Esophagus squamous epithelium (tissue), 5 donors: ENCODE results near the gene HSPA12A. TPM values are rescaled to one million over a fixed set of nuclear protein-coding genes. Genes with fewer than 3 reads are reported as not detected.

ENCODE experiments used
- DNase-seq: peaks from one replicate; lab custom pipeline; 2025; lab: John Stamatoyannopoulos, UW
- H3K27ac ChIP-seq, 4 donors: fragments of 200-600 bp; sonication (generic); one replicate each; pipeline ENCODE4 v1.5.1; 2016 to 2019; ENCODE audit warnings: mild to moderate bottlenecking in 1 of 4
- H3K27me3 ChIP-seq, 4 donors: fragments of 200-600 bp; sonication (generic); 1 replicate in 3 of 4; 2 replicates in 1 of 4; pipeline versions ENCODE4 v1.5.1 to v1.6.0; 2017 to 2021; ENCODE audit warnings: antibody characterized with exemption in 1 of 4
- H3K36me3 ChIP-seq, 3 donors: fragments of 200-600 bp; sonication (generic); one replicate each; pipeline ENCODE4 v1.5.1; 2016 to 2019
- H3K4me1 ChIP-seq, 3 donors: fragments of 200-600 bp; sonication (generic); one replicate each; pipeline ENCODE4 v1.5.1; 2017 to 2019
- H3K4me3 ChIP-seq, 4 donors: fragments of 200-600 bp; sonication (generic); 1 replicate in 3 of 4; 2 replicates in 1 of 4; pipeline ENCODE4 v1.5.1; 2016 to 2019; ENCODE audit warnings: mild to moderate bottlenecking in 2 of 4, moderate library complexity in 1 of 4
- H3K9me3 ChIP-seq, 3 donors: fragments of 200-600 bp; sonication (generic); one replicate each; pipeline ENCODE4 v1.5.1; 2016 to 2019
- POLR2A ChIP-seq, 4 donors: fragments of 450-650 bp; IDR thresholded peaks; one replicate each; pipeline ENCODE4 v1.6.1; 2017; ENCODE audit warnings: antibody characterized with exemption in 4 of 4, mild to moderate bottlenecking in 4 of 4, moderate library complexity in 3 of 4
- WGBS, 2 donors: methylation state at CpG; one replicate each; pipeline ENCODE4 v1.1.5; 2018; 5-methylcytosine and 5-hydroxymethylcytosine counted together
- intact Hi-C: fragments of 100-400 bp; cut with DNase I; formaldehyde crosslinking; loops from one replicate; pipeline ENCODE4 v1.15.0; 2022
- total RNA-seq, 4 donors: library from RNA; depleted of rRNA; stranded (reverse); fragments of >200 nt; gene quantifications; one replicate each; pipeline ENCODE4 v1.1.0, GENCODE V29; 2016
- TF ChIP-seq, protein P1 (sequence below), 6 experiments: fragments of 450-650 bp in 4 of 6; fragments of 200-600 bp in 2 of 6; sonication (generic) in 2 of 6; IDR thresholded peaks; one replicate each; pipeline ENCODE4 v1.5.1; 2016 to 2019; ENCODE audit warnings: antibody characterized with exemption in 6 of 6, mild to moderate bottlenecking in 4 of 6, moderate library complexity in 4 of 6
- donor health status: DM: yes; HTN: yes; CAD: no.

The HSPA12A gene
- total RNA-seq, 4 donors from 2014 or later: 1.9 to 5.9 (median 2.3) TPM

DNA sequence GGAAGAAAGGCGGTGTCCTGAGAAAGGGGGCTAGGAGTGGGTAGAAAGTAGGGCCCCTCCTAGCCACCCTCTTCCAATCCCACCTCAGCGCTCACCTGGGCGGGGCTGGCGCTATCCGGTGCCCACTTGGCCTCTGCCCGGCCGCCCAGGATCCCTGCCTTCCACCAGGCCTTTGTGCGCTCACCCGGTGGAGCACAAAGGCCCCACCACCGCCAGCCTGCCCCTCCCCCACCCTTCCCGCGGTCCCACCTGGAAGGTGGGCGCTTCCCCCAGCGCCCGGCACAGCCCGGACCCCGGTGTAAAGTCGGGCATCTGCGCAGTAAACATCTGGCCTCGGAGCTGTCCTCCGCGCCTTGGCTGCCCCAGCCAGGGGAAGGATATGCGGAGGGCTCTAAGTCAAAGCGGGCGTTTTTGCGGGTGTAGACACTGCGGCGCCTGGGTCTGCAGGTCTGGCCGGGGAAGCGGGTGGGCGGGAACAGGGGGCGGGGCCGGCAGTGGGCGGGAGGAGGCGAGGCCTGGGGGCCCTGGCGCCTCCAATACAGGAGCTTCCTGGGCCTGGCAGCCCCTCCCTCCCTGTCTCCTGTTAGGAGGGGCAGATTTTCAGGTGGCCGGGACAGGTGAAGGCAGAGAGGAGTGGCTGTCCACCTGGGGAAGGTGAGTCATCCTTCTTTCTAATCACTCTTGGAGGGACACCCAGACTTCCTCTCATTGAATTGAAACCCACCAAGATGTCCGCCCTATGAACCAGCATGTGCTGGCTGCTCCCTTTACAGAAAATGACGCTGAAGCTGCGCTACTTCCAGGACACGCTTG lies 72.3 kb downstream of the HSPA12A start:
- H3K9me3 ChIP-seq: no peaks in the 10 kb centered on the region
- 50 to 55% methylated on average over 8 to 10 of the region's 41 CpGs for WGBS, 2 donors
- TF ChIP-seq, protein P1, sequence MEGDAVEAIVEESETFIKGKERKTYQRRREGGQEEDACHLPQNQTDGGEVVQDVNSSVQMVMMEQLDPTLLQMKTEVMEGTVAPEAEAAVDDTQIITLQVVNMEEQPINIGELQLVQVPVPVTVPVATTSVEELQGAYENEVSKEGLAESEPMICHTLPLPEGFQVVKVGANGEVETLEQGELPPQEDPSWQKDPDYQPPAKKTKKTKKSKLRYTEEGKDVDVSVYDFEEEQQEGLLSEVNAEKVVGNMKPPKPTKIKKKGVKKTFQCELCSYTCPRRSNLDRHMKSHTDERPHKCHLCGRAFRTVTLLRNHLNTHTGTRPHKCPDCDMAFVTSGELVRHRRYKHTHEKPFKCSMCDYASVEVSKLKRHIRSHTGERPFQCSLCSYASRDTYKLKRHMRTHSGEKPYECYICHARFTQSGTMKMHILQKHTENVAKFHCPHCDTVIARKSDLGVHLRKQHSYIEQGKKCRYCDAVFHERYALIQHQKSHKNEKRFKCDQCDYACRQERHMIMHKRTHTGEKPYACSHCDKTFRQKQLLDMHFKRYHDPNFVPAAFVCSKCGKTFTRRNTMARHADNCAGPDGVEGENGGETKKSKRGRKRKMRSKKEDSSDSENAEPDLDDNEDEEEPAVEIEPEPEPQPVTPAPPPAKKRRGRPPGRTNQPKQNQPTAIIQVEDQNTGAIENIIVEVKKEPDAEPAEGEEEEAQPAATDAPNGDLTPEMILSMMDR (IDR thresholded peaks at IDR 0.05): no peak
- TF ChIP-seq POLR2A (IDR thresholded peaks at IDR 0.05): no peak
- no peak for DNase-seq
- H3K4me3 ChIP-seq: peak overlapping the region in 3 of 4 donors; percentile 27 to 53 (median 33)
- H3K27me3 ChIP-seq: peaks cover 0 to 17% (median 0%) of the 10 kb centered on the region in 4 donors
- intact Hi-C loops: no loop called here
- H3K4me1 ChIP-seq: peaks cover 0 to 10% (median 6%) of the 10 kb centered on the region in 3 donors
- H3K36me3 ChIP-seq: peaks cover 0 to 5% (median 0%) of the 10 kb centered on the region in 3 donors
- H3K27ac ChIP-seq: peak overlapping the region in 1 of 4 donors; percentile 23

DNA sequence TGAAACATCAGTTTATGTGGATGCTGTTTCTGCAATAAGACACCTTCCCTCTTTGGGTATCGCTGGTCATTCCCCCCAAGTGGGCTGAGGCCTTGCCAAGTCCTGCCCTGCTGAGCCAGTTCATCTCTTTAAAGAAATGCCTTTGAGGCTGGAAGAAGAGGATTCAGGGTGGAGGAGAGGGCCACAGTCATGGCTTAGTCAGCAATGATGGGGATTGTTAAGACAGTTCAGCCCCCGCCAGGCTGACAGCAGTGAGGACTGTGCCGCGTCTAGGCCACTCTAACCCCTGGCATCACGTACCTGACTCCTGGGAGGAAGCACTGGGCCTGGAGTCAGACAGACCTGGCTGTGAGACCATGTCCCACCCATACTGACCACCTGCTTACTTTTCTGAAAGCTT lies 73.3 kb downstream of the HSPA12A start:
- 67 to 78% methylated on average over 3 to 4 of the region's 5 CpGs for WGBS, 2 donors
- no peaks in the 10 kb centered on the region for H3K9me3 ChIP-seq
- no peaks in the 10 kb centered on the region for H3K36me3 ChIP-seq
- no peak overlapping the region for H3K4me3 ChIP-seq
- peaks cover 0 to 10% (median 6%) of the 10 kb centered on the region in 3 donors for H3K4me1 ChIP-seq
- H3K27ac ChIP-seq: no peak overlapping the region
- DNase-seq: no peak
- intact Hi-C loops: no loop called here
- TF ChIP-seq POLR2A (IDR thresholded peaks at IDR 0.05): no peak
- TF ChIP-seq, protein P1 (IDR thresholded peaks at IDR 0.05): no peak
- peaks cover 0 to 17% (median 0%) of the 10 kb centered on the region in 4 donors for H3K27me3 ChIP-seq

DNA sequence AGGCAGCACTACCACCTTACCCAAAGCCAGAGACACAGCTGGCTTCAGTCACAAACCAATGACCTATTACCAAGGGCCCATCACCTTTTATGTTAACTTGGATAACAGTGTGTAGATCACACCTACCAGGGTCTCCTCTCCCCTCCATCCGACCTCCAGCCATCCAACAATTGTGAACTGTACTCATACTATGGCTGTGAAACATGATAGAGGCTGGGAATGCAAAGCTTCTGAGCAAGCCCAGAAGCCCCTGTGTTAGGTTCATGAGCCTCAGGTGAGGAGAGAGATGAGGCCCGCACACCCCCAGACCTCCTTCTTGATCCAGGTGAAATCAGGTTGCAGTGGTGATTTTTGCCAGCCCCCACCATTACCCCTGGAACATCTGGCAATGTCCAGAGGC lies 73.9 kb downstream of the HSPA12A start:
- H3K9me3 ChIP-seq: no peaks in the 10 kb centered on the region
- peaks cover 0 to 10% (median 6%) of the 10 kb centered on the region in 3 donors for H3K4me1 ChIP-seq
- no peaks in the 10 kb centered on the region for H3K36me3 ChIP-seq
- no peak overlapping the region for H3K27ac ChIP-seq
- H3K27me3 ChIP-seq: peaks cover 0 to 17% (median 0%) of the 10 kb centered on the region in 4 donors
- H3K4me3 ChIP-seq: no peak overlapping the region
- intact Hi-C loops: no loop called here
- DNase-seq: no peak
- TF ChIP-seq, protein P1 (IDR thresholded peaks at IDR 0.05): no peak
- no peak for TF ChIP-seq POLR2A (IDR thresholded peaks at IDR 0.05)
- WGBS, 2 donors: 71 to 100% methylated on average over 1 of the region's 2 CpGs

DNA sequence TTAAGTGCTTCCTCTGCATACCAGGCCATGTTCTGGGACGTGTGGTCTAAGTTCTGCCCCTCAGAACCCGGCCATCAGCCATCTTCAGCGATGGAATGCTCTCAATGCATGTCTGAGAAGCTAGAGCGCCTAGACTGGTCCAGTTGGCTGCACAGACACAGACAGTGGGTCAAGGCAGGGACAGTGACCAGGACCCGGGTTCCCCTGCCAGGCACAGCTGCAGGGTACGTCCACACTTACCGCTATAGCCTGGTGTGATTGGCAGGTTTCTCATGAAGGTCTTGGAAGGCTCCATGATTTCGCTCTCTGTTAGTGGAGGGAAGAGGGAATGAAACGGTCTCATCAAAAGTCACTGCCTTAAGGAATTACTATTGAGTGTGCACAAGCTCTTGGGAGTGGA lies 74.3 kb downstream of the HSPA12A start:
- Histone ChIP-seq H3K27me3 (peaks cover 0 to 17% (median 0%) of the 10 kb centered on the region in 4 donors), H3K27ac (no peak overlapping the region), H3K36me3 (no peaks in the 10 kb centered on the region), H3K4me1 (peaks cover 0 to 10% (median 6%) of the 10 kb centered on the region in 3 donors), H3K9me3 (no peaks in the 10 kb centered on the region), H3K4me3 (no peak overlapping the region)
- intact Hi-C loops: no loop called here
- no peak for DNase-seq
- 84 to 92% methylated on average over 2 to 5 of the region's 9 CpGs for WGBS, 2 donors
- TF ChIP-seq POLR2A (IDR thresholded peaks at IDR 0.05): no peak
- TF ChIP-seq, protein P1 (IDR thresholded peaks at IDR 0.05): no peak

DNA sequence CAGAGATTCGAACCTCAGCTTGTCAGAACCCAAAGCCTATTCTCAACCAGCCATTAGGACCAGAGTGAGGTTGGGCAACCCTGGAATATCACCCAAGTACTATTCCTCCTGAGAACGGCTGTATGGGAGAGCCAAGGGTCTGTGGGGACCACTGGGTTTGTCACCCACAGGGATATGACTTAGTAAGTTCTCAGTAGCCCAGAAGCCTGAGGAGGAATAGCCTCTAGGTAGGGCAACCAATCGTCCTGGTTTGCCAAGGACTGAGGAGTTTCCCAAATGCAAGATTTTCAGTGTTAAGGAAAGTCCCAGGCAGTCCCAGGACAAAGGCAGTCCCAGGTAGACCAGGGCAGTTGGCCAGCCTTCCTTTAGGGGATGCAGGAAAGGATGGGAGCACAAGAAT lies 74.9 kb downstream of the HSPA12A start:
- DNase-seq: no peak
- no peaks in the 10 kb centered on the region for H3K36me3 ChIP-seq
- TF ChIP-seq, protein P1 (IDR thresholded peaks at IDR 0.05): no peak
- TF ChIP-seq POLR2A (IDR thresholded peaks at IDR 0.05): no peak
- no peak overlapping the region for H3K4me3 ChIP-seq
- no peaks in the 10 kb centered on the region for H3K9me3 ChIP-seq
- peaks cover 0 to 10% (median 6%) of the 10 kb centered on the region in 3 donors for H3K4me1 ChIP-seq
- H3K27ac ChIP-seq: no peak overlapping the region
- intact Hi-C loops: no loop called here
- peaks cover 0 to 17% (median 0%) of the 10 kb centered on the region in 4 donors for H3K27me3 ChIP-seq
- WGBS, 2 donors: 74 to 80% methylated on average over 3 of the region's 3 CpGs
